GM19395 (cell line): ENCODE data around the gene NFATC1.
A peak's percentile ranks its signal among the peaks of the same experiment; 100 is the strongest.

ENCODE experiments used
- ATAC-seq: cut with Tn5 transposase; IDR thresholded peaks from one replicate; pipeline ENCODE4 v1.9.1; 2021; ENCODE audit warnings: mild to moderate bottlenecking, moderate library complexity; ENCODE audit not compliant: unreplicated experiment

NFATC1 gene

DNA sequence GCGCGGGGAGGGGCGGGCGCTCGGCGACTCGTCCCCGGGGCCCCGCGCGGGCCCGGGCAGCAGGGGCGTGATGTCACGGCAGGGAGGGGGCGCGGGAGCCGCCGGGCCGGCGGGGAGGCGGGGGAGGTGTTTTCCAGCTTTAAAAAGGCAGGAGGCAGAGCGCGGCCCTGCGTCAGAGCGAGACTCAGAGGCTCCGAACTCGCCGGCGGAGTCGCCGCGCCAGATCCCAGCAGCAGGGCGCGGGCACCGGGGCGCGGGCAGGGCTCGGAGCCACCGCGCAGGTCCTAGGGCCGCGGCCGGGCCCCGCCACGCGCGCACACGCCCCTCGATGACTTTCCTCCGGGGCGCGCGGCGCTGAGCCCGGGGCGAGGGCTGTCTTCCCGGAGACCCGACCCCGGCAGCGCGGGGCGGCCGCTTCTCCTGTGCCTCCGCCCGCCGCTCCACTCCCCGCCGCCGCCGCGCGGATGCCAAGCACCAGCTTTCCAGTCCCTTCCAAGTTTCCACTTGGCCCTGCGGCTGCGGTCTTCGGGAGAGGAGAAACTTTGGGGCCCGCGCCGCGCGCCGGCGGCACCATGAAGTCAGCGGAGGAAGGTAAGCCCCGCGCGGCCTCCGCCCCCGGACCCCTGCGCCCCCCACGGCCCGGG lies at the start of gene NFATC1:
Gene NFATC1, plus strand, starts transcription at position 170 of the 644 bp plus-strand sequence. Its CDS starts 295 bp downstream, at position 465.
- no peak for ATAC-seq

- ATAC-seq = no peak
These were observed 49.7 kb upstream of the NFATC1 start for GRCh38 chr18:79345981-79346380.

- ATAC-seq = no peak
These were observed 47.7 kb upstream of the NFATC1 start for GRCh38 chr18:79348066-79348465.

- no peak for ATAC-seq
These were observed 43.3 kb upstream of the NFATC1 start for GRCh38 chr18:79352432-79352831.

GRCh38 chr18:79353267-79353666 lies 42.5 kb upstream of the NFATC1 start:
- ATAC-seq = no peak

DNA sequence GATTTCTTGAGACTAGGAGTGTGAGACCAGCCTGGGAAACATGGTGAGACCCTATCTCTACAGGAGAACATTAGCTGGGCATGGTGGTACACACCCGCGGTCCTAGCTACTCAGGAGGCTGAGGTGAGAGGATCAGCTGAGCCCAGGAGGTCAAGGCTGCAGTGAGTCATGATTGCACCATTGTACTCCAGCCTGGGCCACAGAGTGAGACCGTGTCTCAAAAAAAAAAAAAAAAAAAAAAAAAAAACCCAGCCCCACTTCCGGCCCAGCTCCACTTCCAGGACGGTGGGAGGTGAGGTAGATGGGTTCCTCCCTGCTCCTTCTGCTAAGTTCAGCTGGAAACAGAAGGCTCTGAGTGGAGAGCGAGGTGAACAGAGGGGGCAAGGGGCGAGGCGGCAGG lies 41.4 kb upstream of the NFATC1 start:
- ATAC-seq = no peak

GRCh38 chr18:79355433-79356335 lies 40.0 kb upstream of the NFATC1 start:
- peak; percentile 72 for ATAC-seq

- ATAC-seq = peak; percentile 91
These were observed 39.3 kb upstream of the NFATC1 start for GRCh38 chr18:79356435-79356834.

DNA sequence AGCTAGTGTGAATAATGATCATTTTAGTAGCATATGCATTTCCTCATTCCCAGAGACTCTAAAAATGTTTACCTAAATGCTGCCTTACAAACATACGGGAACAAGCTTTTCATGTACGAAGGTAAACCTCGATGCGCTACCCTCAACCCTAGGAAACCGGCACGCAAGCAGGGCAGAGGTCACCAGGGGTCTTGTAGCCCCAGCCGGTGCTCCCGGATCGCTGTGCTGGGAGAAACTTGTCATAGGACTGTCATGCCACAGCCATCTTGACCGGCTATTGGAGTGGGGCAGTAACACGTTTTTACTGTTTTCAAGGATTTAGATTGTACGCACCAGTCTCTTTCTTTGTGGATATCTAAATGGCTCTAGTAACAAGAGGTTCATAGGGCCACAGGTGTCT lies 34.8 kb upstream of the NFATC1 start:
- ATAC-seq = no peak

- ATAC-seq = no peak
These were observed 33.8 kb upstream of the NFATC1 start for GRCh38 chr18:79361766-79362522.

DNA sequence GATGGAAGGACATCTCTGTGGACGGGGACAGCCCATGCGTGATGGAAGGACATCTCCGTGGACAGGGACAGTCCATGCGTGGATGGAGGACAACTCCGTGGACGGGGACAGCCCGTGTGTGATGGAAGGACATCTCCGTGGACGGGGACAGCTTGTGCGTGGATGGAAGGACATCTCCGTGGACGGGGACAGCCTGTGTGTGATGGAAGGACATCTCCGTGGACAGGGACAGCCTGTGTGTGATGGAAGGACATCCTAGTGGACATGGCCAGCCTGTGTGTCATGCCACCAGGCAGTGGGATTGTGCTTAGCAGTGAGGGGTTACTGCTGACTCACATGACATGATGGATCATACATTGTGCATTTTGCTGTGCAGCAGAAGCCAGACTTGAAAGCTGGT lies 30.0 kb upstream of the NFATC1 start:
- no peak for ATAC-seq

DNA sequence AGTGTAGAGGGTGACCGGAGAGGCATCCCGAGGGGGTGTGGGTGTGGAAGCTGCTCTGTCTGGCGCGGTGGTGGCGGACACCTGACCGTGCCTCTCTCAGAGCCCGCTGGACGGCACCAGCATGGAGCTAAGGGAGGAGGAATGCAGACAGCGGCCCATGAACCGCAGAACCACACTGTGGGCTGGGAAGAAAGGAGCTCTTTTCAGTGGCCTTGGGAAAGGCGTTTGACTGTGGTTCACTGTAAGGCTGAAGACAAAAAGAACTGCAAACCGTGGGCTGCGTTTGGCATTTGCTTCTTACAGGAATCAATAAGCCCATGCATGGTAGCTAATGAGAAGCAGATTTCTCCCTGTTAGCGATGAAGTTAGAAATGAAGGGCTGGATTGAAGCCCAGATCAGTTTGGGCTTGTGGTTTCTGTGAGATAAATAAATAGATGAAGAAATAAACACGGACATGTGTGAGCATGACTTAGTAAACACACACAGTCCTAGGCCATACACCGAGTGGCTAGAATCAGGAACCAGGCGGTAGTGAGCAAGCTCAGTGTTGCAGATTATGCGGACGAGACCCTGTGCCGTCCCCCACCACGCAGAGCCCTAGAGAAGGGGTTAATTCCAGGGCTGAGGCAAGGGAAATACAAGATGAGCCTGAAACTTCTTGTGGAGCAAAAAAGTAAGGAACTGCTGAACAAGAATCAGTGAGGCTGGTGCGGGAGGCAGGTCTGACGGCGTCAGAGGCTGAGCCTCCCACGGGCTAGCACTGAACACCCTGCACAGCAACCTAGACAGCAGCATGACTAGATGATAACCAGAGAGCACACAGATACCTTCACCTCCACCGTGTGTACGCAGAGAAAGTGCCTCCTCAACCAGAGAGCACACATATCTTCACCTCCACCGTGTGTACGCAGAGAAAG lies 29.3 kb upstream of the NFATC1 start:
- ATAC-seq = no peak

DNA sequence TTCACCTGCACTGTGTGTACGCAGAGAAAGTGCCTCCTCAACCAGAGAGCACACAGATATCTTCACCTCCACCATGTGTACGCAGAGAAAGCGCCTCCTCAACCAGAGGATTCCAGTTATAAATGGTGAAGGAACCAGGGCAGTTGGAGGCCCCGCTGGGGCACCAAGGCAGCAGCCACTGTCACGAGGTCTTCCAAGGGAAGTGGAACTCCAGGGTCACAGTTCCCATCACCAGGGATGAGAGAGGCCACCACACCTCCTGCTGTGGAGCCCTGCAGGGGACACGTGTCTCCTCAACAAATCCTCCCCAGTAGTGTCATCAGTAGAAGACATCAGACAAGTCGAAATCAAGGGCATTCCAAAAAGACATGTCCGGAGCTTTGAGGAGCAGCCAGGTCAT lies 28.2 kb upstream of the NFATC1 start:
- no peak for ATAC-seq

DNA sequence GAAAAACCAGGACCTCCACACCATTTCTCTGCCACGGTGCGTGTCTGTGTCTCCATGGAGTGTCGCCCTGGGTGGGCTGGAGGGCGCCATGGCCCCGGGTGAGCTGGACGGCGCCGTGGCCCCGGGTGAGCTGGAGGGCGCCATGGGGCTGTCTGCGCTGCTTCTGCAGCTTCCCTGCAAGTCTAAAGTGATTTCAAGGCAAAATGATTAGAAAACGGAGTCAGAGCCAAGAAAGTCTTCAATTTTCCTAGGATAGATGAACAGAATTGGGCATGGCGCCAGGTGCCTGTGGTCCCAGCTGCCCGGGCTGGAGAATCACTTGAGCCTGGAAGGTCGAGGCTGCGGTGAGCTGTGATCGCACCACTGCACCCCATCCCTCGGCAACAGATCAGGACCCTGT lies 27.7 kb upstream of the NFATC1 start:
- no peak for ATAC-seq

- no peak for ATAC-seq
These were observed 27.0 kb upstream of the NFATC1 start for GRCh38 chr18:79368681-79369080.

DNA sequence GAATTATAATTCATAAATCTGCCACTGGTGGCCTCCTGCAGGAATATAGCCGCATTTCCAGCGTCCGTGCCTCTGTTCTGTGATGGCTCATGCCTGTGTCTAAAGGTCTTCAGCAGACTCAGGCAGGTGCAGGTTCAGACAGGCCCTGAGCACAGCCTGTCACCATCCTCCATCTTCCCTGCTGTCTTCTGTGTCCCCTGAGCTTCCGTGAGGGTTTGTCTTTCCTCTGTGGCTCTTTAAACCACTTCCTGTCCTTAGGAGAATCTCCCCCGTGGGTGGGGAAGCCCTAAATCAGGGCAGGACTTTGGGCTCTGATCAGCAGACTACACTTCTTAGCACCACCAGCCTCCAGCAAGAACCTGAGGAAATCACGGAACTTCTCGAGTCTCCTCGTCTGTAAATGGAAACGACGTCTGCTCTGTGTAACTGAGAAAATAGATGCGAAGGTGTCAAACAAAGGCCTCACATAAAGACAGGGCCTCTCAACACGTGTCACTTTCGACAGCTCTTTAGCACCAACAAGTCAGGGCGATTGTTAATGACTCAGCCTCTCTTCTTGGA lies 24.1 kb upstream of the NFATC1 start:
- no peak for ATAC-seq

- no peak for ATAC-seq
These were observed 23.3 kb upstream of the NFATC1 start for GRCh38 chr18:79372461-79372860.

DNA sequence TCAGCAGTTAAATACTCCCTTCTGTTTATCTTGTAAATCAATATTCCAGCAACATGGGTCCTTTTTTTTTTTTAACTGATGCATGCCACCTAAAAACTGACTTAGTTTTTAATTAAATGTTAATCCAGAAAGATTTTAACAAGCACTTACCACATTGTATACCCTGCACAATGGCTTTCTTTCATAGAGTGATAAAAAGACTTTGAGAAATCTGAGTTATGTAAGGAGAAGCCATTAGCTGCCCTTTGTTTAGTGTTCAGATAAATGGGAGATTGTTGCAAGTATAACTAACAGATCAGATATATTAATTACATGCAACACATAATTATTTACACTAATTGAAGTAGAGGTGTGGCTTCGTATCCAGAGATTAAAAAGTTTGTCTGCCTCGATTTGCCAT lies 22.7 kb upstream of the NFATC1 start:
- ATAC-seq = no peak

GRCh38 chr18:79373736-79374135 lies 22.0 kb upstream of the NFATC1 start:
- no peak for ATAC-seq
